Activated CD8-positive, alpha-beta memory T cell treated with anti-CD3 and anti-CD28 coated beads for 24 hours (primary cell): ENCODE measurements around the gene UHRF1.
A peak's percentile ranks its signal among the peaks of the same experiment; 100 is the strongest.

Experiments
- DNase-seq: peaks from one replicate; pipeline ENCODE4 v3.0.0-alpha.2; 2020

The UHRF1 gene

GRCh38 chr19:4902796-4903195, 6.5 kb upstream of the UHRF1 start, which contains the start of gene ARRDC5:
Gene ARRDC5 (minus strand): TSS chr19:4902896. CDS start chr19:4902825, 71 bp downstream.
- DNase-seq: no peak

DNA sequence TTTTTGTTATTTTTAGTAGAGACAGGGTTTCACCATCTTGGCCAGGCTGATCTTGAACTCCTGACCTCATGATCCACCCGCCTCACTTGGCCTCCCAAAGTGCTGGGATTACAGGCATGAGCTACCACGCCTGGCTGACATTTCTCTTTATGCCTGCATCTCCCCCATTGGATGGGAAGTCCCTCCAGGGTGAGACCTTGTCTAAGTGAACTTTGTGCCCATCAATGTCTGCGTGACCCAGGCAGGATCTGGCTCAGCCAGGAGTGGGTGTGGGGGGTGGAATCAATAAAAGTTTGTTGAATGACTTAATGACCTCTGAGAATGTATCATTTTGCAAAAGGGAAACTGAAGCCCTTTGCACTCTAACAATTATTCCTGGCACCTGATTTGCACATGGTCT, 4.8 kb upstream of the UHRF1 start:
- no peak for DNase-seq

GRCh38 chr19:4906963-4907362, 2.3 kb upstream of the UHRF1 start:
- no peak for DNase-seq

DNA sequence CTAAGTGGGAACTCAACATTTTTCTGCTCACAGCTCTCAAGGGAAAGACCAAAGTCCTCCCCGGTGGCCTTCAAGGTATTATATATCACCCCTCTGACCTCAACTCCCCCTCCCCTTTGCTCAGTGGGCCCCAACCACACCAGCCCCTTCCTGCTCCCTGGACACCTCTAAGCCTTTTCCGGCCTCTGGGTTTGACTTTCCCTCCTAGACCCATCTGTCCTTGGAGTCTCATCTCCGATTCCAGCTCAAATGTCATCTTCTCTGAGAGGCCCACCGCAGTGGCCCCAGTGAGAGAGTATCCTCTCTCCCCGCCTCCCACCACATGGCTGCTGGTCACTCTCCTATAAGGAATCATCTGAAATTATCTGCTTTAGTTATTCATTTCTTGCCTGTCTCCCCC, 941 bp upstream of the UHRF1 start:
- no peak for DNase-seq

DNA sequence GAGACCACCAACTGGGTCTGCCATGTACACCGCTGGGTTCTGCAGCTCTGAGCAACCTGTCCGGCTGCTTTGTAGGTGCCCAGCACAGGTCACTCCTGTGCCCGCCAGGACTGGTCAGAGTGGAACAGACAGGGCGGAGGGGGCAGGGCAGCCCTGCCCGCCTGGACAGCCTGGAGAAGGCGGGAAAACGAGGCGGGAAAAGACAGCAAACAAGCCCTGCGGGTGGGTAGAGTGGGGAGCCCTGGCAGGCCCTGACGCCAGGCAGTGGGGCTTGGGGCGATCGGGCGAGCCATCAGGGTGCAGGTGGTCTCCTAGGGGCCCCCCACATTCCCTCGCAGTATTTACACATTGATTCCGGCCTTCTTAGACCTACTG, 533 bp upstream of the UHRF1 start:
- DNase-seq: peak; percentile 65

DNA sequence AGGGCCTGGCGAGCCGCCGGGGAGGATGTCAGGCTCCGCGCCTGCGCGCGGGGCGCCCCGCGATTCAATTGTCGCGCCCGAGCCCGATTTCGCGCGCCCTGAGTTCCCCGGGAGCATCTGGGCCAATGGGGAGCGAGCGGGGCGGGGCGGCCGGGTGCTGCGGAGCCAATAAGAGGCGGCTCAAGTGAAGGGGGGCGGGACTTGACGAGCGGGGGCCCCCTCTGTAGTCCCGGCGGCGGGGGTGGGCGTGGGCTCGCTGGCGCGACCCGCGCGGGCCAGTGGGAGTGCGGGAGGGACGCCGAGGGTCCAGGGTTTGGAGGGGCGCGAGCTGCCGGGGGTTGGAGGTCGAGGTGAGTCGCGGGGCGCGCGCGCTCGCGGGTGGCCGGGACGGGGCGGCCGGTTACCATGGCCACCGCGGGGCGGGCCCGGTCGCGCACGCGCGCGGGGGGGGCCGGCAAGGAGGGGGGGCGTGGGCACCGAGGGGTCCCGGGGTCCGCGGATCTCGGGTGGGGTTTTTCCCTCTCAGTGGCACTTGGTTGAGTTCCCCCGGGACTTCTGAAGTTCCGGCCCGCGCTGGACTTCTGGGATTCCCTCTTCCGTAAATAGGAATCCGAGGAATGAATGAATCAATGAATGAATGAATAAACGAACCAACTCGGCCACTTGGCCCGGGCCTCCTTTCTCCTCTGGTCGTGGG, 744 bp downstream of the UHRF1 start:
- peak; percentile 95 for DNase-seq

GRCh38 chr19:4910594-4911281, 1.4 kb downstream of the UHRF1 start:
- DNase-seq: peak; percentile 66

- no peak for DNase-seq
Observed at GRCh38 chr19:4911314-4911713, 2.0 kb downstream of the UHRF1 start.

GRCh38 chr19:4911786-4912672, 2.7 kb downstream of the UHRF1 start:
- DNase-seq: peak; percentile 87

- DNase-seq: peak; percentile 68
Observed at GRCh38 chr19:4913996-4914735, 4.9 kb downstream of the UHRF1 start.

- DNase-seq: peak; percentile 85
Observed at GRCh38 chr19:4914736-4915501, 5.6 kb downstream of the UHRF1 start.

DNA sequence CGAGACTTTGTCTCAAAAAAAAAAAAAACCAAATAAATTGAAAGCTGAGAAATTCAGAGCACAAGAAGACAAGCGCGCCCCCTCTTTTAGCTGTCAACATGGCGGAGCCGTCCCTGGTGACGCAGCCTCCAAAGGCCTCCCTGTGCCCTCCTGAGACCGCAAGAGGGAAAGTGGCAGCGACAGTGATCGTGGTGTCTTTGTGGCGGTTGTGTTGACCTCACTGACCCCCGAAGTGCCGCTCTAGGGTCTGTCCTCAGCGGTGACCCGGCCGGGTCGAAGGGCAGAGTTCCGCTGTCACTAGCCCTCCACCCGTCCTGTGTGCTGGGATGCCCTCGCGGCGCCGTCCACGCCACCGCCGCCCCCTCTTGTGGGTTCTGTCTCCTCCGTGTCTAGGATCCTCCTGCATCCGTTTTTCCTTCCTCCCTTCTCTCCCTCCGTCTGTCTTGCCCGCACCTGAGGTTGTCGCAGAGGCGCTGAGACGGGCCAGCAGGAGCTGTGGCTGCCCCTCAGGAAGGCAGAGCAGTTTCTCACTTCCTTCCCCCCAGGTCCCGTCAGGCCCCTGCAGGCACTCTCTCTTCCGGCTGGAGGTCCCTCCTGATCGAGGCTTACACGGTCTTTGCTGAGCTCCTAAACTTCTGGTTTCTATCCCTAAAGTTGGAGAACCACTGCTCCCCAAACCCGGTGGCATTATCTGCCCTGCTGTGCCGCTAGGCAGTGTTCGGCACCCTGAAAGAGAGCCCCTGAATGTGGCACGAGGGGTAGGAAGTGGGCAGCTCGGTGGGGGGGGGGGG, 7.2 kb downstream of the UHRF1 start:
- DNase-seq: peak; percentile 78

DNA sequence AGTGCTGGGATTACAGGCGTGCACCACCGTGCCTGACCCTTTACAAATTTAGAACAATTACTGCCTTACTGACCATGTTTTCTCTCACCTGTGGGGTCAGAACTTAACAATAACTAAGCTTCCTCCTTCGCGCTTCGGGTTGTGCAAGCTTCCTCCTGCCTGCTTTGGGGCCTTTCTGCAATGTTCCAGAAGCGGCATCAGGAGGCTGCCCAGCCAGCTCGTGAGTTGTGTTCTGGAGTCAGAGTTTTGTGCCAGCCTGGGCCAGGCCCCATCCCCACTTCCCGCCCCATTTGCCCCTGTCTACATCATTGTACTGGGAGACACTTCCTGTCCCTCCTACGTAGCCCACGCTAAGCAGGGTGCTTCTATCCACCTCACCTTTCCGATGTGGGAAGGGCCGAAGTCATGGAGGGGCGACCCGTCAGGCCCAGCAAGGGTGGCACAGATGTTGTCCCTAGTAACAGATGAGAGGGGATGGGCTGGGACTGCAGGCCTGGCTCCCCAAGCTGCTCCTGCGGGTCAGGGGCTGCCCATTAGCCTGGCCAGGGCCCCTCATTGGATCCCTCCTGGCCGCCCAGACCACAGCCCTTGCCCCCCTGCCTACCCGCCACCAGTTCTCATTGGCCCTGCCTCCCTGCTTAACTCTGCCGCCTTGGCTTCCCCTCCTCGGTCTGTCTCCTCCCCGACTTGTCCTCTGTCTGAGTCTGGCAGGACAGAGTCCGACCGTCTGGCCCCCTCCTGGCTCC, 13.4 kb downstream of the UHRF1 start:
- DNase-seq: no peak

DNA sequence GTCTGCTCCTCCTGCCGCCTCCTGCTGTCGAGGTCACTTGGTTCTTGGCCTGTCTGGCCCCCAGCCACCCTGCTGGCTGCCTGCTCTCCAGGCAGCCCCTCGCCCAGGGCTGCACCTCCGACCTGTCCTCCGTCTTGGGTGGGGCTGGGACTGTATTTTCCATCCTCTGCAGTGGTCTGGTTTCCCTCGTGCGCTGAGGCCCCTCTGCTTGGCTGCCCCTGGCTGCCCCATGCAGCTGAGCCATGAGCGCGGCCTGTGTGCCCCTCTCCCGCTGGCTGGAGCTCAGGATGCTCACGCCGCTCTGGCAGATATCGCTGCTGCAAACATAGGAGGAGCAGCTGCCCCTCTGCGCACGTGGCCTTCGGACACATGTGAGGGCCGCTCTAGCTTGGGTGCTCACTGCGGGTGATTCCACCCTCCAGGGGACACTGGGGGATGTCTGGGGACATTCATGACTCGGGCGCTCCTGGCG, 14.0 kb downstream of the UHRF1 start:
- DNase-seq: no peak

GRCh38 chr19:4929186-4929585, 19.9 kb downstream of the UHRF1 start:
- DNase-seq: no peak

DNA sequence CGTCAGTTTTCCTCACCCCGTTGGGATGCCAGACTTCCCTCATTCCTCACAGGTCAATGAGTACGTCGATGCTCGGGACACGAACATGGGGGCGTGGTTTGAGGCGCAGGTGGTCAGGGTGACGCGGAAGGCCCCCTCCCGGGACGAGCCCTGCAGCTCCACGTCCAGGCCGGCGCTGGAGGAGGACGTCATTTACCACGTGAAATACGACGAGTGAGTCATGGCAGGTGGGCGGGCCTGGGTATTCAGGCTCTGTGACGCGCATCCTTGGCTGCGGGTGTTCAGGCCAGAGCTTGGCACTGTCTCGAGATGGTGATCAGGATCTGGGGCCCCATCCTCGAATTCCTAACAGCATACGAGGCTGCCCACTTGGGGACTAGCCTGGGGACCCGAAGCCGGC, 21.4 kb downstream of the UHRF1 start:
- DNase-seq: no peak

- DNase-seq: no peak
Observed at GRCh38 chr19:4932711-4933110, 23.4 kb downstream of the UHRF1 start.

DNA sequence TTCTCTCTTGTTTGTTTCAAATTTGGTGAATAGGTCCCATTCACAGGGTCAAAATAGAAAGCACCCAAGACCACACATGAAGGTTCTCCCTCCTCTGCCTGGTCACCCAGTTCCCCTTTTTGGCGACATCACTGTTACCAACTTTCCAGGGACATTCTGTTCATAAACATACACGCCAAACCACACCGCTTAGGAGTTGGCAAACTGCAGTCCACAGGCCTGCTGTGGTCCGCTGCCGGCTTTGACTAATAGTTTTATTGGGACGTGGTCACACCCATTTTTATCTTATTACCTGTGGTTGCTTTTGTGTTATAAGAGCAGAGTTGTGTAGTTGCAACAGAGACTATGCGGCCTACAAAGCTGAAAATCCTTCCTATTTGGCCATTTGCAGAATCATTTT, 24.2 kb downstream of the UHRF1 start:
- DNase-seq: no peak

GRCh38 chr19:4935444-4935843, 26.1 kb downstream of the UHRF1 start:
- no peak for DNase-seq

DNA sequence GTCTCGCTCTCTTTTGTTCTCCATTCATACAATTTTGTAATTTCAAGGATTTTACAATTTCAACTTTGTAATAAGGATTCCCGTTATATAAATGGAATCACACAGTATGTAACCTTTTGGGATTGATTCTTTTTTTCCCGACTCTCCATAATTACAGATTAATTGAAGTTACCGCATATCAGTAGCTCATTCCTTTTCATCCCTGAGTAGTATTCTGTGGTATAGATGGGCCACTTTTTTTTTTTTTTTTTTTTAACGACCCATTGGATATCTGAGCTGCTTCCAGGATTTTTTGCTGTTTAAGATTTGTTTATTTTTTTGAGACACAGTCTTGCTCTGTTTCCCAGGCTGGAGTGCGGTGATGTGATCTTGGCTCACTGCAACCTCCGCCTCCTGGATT, 27.8 kb downstream of the UHRF1 start:
- no peak for DNase-seq
